AG04449 (cell line): ENCODE data around the gene MID1.

Experiments used
- CTCF ChIA-PET: fragments of 350-600 bp; formaldehyde crosslinking; extraction: SDS; loops from one replicate; lab custom pipeline; 2021; ENCODE audit warnings: antibody characterized with exemption; lab: Yijun Ruan, JAX
- POLR2A ChIA-PET: fragments of 400-600, 350-600 bp; formaldehyde crosslinking; extraction: SDS; loops from one replicate; lab custom pipeline; 2020; ENCODE audit warnings: antibody characterized with exemption, inconsistent platforms; lab: Yijun Ruan, JAX
- DNase-seq: peaks from one replicate; pipeline ENCODE4 v3.0.0-alpha.2; 2010; ENCODE audit warnings: low read depth, low spot score
- H3K4me3 ChIP-seq: 2 replicates; pipeline ENCODE4 v1.5.1; 2011; ENCODE audit warnings: low read depth, mild to moderate bottlenecking, control low read depth, low read length
- TF ChIP-seq, protein P1 (sequence below): IDR thresholded peaks from one replicate; pipeline ENCODE4 v1.5.1; 2011; ENCODE audit warnings: mild to moderate bottlenecking, moderate library complexity, low read length, control low read depth, inconsistent platforms; ENCODE audit not compliant: insufficient read depth; ENCODE audit errors: missing control alignments

MID1 gene

DNA sequence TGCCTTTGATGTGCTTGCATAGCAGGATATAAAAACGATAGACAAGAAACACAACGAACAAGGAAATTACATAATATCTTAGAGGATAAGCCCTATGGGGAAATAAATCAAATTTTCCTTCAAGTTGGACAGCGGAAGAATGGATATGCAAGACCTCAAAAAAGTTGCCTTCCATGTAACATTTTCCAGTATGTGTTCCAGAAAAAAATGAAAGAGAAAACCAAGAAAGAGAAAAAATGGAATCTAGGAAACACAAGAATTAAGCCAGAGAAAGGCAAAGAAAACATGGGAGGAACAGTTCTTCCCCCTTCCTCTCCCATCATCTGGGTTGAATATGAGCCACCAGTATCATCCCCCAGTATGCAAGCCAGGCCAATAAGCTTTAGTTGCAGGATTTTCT is 34.6 kb upstream of the MID1 start:
- no peak for DNase-seq
- CTCF ChIA-PET: no interaction called here
- TF ChIP-seq, protein P1, sequence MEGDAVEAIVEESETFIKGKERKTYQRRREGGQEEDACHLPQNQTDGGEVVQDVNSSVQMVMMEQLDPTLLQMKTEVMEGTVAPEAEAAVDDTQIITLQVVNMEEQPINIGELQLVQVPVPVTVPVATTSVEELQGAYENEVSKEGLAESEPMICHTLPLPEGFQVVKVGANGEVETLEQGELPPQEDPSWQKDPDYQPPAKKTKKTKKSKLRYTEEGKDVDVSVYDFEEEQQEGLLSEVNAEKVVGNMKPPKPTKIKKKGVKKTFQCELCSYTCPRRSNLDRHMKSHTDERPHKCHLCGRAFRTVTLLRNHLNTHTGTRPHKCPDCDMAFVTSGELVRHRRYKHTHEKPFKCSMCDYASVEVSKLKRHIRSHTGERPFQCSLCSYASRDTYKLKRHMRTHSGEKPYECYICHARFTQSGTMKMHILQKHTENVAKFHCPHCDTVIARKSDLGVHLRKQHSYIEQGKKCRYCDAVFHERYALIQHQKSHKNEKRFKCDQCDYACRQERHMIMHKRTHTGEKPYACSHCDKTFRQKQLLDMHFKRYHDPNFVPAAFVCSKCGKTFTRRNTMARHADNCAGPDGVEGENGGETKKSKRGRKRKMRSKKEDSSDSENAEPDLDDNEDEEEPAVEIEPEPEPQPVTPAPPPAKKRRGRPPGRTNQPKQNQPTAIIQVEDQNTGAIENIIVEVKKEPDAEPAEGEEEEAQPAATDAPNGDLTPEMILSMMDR: no peak
- H3K4me3 ChIP-seq: no peak overlapping the region
- POLR2A ChIA-PET: no interaction called here

DNA sequence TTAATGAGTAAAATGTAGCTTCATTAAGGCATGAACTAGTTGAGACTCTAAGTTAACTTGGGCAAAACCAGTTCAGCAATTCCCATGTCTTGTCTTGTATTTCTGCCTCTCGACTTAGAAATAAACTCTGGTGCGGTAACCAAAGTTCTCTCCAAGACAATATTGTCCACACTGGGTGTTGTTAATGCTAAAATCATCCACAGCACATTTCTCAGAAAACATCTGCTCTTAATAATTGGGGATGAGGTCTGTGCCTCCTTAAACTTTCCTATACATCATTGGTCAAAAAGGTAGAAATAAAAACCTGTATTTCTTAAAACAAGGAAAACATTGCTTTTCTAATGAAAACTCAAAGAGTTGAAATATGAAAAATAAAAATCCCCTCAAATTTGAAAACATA is 32.9 kb upstream of the MID1 start:
- ChIA-PET CTCF (no interaction called here), POLR2A (no interaction called here)
- TF ChIP-seq, protein P1: no peak
- no peak overlapping the region for H3K4me3 ChIP-seq
- DNase-seq: no peak

DNA sequence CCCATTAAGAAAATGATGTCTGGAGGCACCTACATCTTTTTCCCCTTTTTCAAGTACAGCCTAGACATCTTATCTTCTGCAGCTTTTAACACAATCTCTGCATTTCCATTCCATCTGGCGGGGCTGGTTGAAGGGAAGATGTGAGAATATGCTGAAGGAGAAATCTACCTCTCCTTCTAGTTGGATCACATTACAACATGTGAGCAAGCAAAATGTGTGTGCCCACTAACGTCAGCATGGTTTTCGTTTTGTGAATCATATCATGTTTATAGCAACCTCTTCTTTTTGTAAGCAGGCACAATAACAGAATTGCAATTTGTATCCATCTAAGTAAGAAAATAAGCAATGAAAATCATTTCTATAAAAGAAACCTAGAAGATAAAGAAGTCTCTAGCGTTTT is 28.9 kb upstream of the MID1 start:
- TF ChIP-seq, protein P1: no peak
- ChIA-PET CTCF (interaction anchor here (2.2 kb wide), 1 partner anchor 459 kb away, joined by 12 read pairs; no protein-coding TSS in a partner anchor), POLR2A (no interaction called here)

DNA sequence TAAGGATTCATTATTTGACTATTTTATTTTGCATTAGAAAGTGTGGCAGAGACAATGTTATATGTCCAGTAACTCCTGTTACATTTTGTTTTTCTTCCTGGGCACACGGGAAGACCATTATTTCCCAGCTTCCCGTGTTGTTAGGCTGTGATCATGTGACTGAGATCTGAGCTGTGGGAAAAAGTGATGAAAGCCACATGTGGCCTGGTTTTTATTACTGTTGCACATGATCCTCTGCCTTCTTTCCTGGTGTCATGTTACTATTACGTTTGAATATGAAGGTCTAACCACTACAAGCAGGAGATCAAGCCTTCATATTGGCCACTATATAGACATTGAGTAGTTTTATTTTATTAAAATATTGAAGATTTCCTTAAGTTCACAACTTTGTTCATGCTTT is 28.2 kb upstream of the MID1 start:
- CTCF ChIA-PET: interaction anchor here (2.2 kb wide), 1 partner anchor 458 kb away, joined by 12 read pairs; no protein-coding TSS in a partner anchor
- POLR2A ChIA-PET: no interaction called here
- DNase-seq: no peak
- TF ChIP-seq, protein P1: no peak
- no peak overlapping the region for H3K4me3 ChIP-seq

More for the DNA sequence above, 28.9 kb upstream of the MID1 start:
- DNase-seq: no peak
- H3K4me3 ChIP-seq: no peak overlapping the region

DNA sequence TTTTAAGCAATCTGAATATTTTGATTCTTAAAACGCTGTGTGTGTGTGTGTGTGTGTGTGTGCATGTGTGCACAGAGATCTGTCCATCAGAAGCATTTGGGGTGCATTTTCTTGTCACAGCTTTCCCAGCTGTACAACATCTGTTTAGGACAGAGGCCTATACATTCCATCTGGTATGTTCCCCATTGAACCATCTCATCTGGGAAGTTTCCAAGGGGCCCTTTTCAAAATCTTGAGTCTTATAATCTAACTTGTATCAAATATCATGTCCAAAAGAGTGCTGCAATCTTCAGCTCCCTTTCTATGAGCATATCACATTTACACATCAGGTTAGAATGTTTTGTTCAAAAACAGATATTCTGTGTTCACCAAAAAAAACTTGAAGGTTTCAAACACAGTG is 16.5 kb upstream of the MID1 start:
- ChIA-PET CTCF (interaction anchor here (0.5 to 3.9 kb wide), 10 partner anchors 17 to 501 kb away, joined by 3 to 79 read pairs (median 4); partner anchors contain the start of gene MID1), POLR2A (interaction anchor here (0.7 kb wide), 1 partner anchor 305 kb away, joined by 4 read pairs; no protein-coding TSS in a partner anchor)
- H3K4me3 ChIP-seq: no peak overlapping the region
- DNase-seq: no peak
- TF ChIP-seq, protein P1: no peak

DNA sequence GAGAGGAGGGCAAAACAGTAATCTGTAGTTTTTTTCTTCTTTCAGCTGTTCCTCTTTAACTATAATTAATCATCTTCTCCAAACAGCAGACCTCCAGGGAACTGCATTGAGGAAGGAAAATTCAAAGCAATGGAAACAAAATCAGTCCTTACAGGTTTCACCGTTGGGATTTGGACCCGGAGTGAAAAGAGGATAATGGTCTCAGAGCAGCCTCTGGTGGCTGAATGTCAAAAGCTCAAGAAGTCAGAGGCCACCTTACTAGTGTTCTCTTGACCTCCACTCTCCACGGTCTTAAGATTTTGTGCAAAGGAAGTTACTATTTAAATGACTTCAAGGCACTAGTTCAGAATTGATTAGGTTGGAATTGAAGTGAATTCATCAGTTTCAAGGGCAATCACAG is 16.0 kb upstream of the MID1 start:
- H3K4me3 ChIP-seq: no peak overlapping the region
- ChIA-PET CTCF (interaction anchor here (0.5 to 3.9 kb wide), 12 partner anchors 16 to 502 kb away, joined by 3 to 79 read pairs (median 3); partner anchors contain the start of gene MID1), POLR2A (no interaction called here)
- TF ChIP-seq, protein P1: peak; percentile 52
- DNase-seq: no peak
